Right ventricle myocardium superior (tissue), 1 donor: ENCODE data around the gene DELE1. TPM values are rescaled to one million over a fixed set of nuclear protein-coding genes. Genes with fewer than 3 reads are reported as not detected.

Experiments used
- ATAC-seq: fragments of 200-7000 bp; cut with Tn5 transposase; one replicate; pipeline ENCODE4 v1.9.1; 2020; ENCODE audit warnings: mild to moderate bottlenecking; ENCODE audit not compliant: poor library complexity
- DNase-seq: peaks from one replicate; pipeline ENCODE4 v3.0.0-alpha.2; 2020
- intact Hi-C: fragments of 100-400 bp; cut with DNase I; formaldehyde crosslinking; loops from one replicate; pipeline ENCODE4 v1.11.2; 2022
- total RNA-seq: library from RNA; stranded (reverse); fragmentation: NEBNext Ultra II Directional; extraction: Animal tissue kit (Norgen Biotek cat#: 25700); gene quantifications from one replicate; pipeline ENCODE4 v1.2.1, GENCODE V29; 2021
- donor health status: DM: no; HTN: yes; CAD: no; lungs with severe emphysema.

The DELE1 gene
- total RNA-seq, 1 donor from 2014 or later, result 99.4 TPM

DNA sequence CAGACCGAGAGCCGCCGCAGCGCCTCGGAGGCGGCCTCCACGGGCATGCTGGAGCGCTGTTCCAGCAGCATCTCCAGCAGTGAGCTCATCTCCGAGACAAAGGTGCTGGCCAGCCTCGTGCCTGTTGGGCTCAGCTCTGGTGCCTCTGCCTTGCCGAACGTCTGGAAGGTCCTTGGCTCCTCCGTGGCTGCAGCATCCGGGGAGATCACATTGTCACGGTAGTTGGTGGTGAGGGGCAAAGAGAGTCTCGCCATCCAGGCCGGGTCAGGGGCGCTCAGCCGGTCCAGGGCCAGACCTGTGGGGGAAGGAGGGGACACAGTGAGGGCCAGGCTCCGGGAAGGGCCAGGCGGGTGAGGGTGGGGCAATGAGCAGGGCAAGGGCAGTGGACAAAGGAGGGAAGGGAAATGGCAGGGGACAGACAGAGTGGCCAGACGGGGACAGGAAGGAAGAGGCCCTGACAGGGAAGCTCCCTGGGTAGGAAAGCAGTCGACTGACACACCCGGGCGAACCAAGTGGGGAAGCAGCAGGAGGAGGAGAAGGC, 21.9 kb downstream of the DELE1 start:
- DNase-seq (peak; percentile 63), ATAC-seq (peak; percentile 64)
- intact Hi-C loops, result no loop called here

DNA sequence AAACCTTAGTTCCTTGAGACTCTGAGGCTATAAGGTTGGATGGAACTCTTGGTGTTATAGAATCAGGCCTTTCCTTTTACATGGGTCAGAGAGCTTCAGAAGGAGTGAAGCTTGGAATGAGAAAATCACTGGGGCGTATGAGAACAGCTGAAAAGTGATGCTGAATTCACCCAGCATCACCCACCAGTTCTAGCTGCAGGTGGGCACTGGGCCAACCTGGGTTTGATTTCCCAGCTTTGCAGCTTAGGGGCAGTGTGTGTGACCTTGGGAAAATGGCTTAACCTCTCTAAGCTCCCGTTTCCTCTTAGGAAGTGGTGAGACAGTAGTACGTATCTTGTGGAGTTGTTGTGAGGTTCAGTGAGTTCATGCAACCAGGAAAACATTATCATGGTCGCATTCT, 23.6 kb downstream of the DELE1 start:
- intact Hi-C loops, result no loop called here
- ATAC-seq, result no peak
- no peak for DNase-seq

DNA sequence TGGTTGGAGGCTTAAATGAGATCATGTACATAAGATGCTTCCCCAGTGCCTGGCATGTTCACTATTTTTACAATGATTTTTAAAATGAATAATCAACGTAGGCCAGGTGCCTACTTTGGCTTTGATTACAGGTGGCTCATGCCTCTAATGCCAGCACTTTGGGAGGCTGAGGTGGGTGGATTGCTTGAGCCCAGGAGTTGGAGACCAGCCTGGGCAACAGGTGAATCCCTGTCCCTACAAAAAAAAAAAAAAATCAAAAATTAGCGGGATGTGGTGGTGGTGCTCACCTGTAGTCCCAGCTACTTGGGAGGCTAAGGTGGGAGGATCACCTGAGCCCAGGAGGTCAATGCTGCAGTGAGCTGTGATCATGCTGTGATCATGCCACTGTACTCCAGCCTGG, 25.1 kb downstream of the DELE1 start:
- intact Hi-C loops, result no loop called here
- DNase-seq (no peak), ATAC-seq (no peak)

DNA sequence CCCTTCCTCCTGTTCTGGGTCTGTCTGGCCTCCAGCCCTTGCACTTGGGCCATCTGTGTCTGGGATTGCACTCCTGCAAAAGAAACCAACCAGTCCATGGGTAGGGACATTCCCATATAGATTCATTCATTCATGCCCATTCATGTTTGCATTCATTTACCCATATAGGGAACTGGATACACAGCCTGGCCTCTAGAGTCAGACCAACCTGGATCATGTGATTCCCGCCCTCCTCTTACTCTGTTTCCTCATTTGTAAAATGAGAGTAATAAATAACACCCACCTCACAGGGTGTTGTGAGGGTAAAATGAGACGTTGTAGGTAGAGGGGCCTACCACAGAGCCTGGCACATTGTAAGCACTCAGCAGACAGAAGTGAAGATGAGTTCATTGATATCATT, 25.8 kb downstream of the DELE1 start:
- intact Hi-C loops, result no loop called here
- no peak for ATAC-seq
- DNase-seq, result no peak

DNA sequence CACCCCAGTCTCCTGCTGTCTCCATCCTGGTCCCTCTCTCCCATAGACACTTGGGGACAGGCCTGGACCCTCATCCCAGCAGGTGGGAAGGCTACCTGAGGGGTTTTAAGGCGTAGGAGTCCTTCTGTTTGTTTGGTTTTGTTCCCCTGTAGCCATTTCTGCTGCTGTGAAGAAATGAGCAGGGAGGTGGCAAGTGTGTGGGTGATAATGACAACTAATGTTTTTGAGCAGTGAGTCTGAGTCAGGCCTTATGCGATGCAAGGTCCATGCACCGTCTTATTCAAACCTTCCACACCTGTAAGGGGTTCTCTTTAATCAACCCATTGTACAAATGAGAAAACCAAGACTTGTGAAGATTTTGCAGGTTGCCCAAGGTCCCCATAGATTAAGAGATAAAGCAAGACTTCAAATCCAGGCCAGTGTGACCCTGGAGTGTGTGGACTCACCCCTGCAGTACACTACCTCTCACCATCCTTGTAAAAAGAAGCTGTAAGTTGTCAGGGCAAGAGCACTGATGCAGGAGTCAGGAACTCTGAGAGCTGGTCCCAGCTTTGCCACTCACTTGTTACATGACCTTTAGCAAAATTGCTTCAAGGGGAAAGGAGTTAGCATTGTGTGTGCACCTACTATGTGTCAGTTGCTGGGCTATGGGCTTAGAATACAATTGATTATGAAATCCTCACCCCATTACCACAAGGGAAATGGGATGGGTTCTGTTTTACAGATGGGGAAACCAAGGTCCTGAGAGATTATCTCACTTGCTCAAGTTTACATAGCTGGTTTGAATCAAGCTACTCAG, 26.7 kb downstream of the DELE1 start:
- ATAC-seq (no peak), DNase-seq (no peak)
- intact Hi-C loops, result no loop called here

DNA sequence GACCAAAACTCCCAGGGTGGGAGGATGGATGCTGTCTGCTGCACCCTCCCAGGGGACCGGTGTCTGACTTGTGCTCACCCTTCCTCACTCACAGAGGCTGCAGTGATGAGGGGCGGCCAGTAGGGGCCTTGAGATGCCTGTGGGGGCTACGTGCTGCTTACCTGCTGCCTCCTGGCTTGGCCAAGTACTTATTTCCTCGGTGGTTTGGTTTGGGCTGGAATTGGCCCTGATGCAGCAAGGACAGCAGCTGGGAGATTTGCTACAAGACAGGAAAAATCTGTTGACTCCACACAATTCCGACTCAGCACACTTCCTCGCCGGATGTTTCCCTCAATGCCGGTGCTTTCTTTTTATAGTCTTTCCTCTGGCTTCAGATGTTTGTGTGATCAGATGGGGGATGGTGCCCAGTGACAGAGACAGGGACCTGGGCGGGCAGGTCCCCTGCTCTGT, 27.7 kb downstream of the DELE1 start:
- intact Hi-C loops, result no loop called here
- peak; percentile 35 for ATAC-seq
- no peak for DNase-seq

DNA sequence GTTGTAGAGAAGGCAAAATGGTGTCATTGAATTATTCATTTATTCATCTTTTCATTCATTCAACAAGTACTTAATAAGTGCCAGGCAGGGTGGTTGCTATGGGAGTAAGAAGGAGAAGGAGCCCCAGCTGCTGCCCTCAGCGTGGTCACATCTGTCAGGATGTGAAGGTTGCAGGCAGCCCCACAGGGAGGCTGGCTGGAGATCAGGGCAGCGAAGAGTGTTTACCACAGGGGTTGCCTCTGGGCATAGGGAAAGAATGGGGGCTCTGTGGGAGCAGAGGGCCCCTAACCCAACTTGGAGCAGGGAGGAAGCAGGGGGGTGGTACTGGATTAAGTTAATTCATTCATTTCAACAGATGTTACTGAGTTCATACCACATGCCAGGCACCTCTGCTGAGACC, 28.3 kb downstream of the DELE1 start:
- DNase-seq (no peak), ATAC-seq (no peak)
- intact Hi-C loops, result no loop called here

DNA sequence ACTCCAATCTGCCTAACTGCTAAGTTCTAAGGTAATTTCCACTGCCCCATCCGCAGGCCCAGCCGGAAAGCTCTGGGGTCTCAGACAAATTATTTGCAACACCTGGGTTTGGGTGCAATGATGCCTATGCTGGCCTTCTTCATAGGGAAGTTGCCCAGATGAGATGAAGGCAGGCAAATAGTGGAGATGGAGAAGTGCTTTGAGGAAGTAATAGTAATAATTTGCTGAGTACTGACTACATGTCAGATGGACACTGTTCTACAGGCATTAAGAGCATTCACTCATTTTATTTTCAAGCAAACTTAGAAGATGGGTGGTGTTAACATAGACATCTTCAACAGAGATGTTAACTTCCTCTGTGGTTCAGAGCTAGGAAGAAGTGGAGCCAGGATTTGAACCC, 30.5 kb downstream of the DELE1 start:
- intact Hi-C loops, result no loop called here
- no peak for ATAC-seq
- no peak for DNase-seq

DNA sequence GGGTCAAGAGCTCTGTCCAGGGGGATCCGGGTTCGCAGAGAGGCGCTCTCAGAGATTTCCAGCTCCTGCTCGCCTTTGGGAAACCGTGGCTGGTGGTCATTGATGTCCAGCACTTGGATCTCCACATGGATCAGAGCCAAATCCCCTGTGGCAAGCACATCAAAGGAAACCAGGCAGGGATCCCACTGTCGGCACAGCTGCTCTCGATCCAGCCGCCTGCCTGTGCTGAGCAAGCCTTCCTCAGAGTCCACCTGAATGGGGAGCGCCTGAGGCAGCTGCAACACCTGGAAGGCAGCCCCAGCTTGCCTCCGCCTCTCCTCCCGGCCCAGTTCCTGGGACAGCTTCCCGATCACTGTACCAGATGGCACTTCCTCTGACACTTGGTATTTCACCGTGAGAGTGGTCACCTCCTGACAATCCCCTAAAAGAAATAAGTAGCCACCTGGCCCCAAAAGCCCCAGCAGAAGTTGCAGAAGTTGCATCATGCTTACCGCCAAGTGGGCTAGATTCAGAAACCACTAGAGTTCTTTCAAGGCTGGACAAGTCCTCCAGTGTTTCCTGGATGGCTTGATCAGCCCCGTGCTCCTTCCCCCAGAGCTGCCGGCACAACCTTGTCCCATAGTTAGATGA, 33.8 kb downstream of the DELE1 start:
- intact Hi-C loops, result loop anchor here (5.0 kb wide), 1 partner anchor 35 kb away; the partner anchor contains the start of gene DELE1
- ATAC-seq (no peak), DNase-seq (no peak)

DNA sequence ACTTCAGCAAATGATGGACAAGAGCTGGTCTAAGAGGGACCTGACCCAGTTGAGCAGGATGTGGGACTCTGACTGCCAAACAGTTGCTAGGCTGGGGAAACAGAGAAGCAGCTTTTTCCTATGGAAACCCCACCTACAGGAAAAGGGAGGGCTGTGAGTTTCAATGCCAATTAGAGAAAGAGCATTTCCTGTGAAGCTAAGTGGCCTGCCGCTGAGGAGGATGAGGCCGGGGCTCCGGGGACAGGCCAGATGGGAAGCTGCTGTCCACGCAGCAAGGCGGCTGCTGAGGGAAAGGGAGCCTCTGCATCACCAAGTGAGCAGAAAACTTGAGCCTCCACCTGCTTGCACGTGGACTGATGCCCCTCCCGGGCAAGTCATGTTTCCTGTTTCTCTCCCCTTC, 34.4 kb downstream of the DELE1 start, which contains the start of gene PCDH12:
PCDH12 (minus strand) TSS at position 90 of the 400 bp plus-strand sequence. CDS start 351 bp downstream, outside the sequence.
- peak; percentile 64 for ATAC-seq
- peak; percentile 69 for DNase-seq
- intact Hi-C loops, result loop anchor here (5.0 kb wide), 1 partner anchor 36 kb away; the partner anchor contains the start of gene DELE1

DNA sequence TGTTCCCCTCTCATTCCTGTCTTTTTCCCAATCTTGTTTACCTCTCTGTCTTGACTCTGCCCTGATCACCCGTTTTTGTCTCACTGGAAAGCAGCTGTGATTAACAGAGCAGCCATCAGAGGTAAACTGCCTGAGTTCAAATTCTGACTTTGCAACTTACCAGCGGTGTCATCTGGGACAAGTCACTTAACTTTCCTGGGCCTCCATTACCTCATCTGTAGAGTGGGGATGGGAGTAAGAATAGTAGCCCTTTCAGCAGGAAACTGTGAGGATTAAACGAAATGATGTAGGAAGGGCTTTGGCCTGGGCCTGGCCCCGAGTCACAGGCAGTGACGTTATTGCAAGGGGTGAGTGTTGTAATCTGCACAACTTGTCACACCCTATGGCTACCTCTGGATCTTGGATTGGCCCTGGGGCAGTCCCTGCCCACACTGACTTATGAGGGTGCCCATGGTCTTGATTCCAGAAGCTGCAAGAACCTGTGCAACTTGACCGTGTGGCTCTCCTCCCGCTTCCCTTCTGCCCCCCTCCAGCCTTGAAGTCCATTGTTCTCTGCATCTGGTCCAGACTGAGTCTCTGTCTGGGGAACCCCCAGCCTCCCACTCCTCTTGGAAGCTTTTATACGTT, 35.0 kb downstream of the DELE1 start:
- DNase-seq (no peak), ATAC-seq (peak; percentile 45)
- intact Hi-C loops, result loop anchor here (5.0 kb wide), 1 partner anchor 36 kb away; the partner anchor contains the start of gene DELE1

DNA sequence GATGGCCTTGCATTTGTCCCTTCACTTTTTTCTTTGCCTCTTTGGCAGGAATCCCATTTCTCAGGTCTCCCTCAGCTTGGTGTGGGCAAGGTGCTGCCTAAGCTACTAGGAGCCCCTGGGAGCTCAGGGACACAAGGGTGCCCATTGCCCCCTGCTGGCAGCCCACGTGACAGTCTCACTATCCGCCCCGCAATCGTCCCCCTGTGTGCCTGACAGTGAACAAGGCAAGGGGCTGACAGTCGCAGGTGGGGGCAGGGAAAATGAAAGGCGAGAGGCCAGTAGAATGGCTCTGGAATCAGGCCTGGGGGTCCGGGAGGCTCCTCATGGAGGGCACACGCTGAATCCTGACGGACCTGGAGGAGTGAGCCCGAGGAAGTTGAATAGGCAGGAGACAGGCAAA, 36.3 kb downstream of the DELE1 start:
- intact Hi-C loops, result loop anchor here (5.0 to 10.0 kb wide), 2 partner anchors 75 to 268 kb away; no protein-coding TSS in a partner anchor
- DNase-seq, result no peak
- ATAC-seq, result peak; percentile 29

DNA sequence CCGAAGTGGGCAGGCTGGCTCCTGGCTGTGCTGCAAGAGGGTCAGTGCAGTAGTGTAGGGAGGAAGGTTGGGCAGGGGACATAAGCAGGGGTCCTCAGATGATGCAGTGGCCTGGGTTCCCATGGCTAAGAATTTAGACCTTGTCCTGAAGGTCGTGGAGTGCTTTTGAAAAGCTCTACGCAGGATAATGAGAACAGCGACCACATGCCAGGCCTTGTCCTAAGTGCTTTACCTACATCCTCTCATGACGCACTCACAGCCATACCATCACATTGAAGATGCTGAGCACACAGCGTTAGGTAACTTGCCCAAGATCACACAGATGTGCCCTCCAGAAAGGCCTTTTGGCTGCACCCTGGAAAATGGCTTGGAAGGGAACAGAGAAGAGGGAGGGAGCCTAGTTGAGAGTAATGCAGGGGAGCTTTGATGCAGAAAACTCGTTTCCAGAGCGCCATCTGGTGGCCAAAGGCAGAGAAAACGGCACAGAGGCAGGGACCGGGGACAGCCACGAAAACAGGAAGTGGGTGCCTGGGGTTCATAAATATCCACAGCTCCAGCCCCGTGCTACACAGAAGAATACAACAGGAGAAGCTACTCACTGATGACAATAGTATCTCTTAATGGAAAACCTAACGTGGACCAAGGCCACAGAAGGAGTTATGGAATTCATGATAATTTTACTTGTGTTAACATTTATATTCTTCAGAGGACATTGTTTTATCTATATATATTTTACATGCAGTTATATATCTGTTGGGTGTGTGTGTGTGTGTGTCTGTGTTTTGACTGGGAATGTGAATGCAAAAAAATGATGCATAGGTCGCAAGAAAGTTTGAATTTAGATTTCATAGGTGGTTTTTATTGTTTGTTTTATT, 37.0 kb downstream of the DELE1 start:
- DNase-seq (peak; percentile 92), ATAC-seq (peak; percentile 89)
- intact Hi-C loops, result loop anchor here (5.0 to 10.0 kb wide), 2 partner anchors 76 to 268 kb away; no protein-coding TSS in a partner anchor

DNA sequence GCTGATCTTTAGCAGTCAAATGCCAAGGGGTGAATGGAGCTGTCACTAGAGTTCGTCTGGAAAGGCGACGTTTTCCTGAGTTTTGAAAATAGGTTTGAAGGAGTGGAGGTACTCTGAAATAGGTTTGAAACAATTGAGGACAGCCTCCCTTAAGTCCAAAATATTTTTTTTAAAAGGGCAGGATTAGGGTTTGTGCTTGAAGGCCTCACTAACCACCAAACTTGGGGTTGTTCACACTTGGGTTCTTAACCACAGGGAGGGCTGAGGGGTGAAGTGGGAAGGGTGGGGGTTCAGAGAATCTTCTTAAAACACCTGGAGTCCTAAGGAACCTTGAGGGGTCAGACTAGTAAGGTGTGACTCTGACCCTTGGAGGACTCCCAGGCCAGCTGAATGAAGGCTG, 37.8 kb downstream of the DELE1 start:
- intact Hi-C loops, result loop anchor here (5.0 to 10.0 kb wide), 2 partner anchors 77 to 269 kb away; no protein-coding TSS in a partner anchor
- no peak for DNase-seq
- no peak for ATAC-seq

DNA sequence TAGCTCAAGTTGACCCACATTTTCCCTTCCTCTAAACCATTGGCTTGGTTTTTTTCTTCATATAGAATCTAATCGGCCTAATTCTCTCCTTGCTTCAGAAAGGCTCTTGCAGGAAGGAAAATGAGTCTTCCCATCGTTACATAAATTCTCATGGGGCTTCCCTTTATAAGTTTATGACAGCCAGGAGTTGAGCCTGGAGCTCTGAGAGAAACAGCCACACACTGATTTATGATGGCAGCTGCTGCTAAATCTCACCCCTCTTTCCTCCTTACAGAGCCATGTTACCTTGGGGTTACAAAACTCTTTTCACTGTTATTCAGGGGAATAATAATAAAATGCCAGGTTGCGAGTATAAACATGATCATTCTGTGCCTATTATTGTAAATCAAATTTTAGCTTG, 40.0 kb downstream of the DELE1 start:
- no peak for ATAC-seq

DNA sequence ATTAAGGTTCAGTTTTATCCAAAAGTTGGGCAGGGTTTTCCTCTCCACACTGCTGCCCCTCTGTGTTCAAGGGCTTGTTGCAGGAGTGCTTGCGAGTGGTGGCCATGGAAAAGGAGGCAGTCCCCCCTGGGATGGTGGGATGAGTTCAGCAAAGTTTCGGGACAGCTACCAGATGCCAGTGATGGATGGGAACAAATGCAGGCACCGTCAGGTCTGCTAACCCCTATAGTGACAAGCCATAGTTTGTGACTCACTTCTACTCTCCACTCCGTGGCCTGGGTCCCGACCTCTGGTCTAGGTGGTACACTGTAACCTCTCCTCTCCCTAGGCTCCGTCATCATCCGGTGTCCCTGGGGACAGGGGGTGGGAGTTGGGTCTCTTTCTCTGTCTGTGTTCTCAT, 41.4 kb downstream of the DELE1 start:
- DNase-seq (no peak), ATAC-seq (no peak)
- intact Hi-C loops, result loop anchor here (10.0 kb wide), 1 partner anchor 80 kb away; no protein-coding TSS in a partner anchor

More for the DNA sequence above, 40.0 kb downstream of the DELE1 start:
- intact Hi-C loops, result loop anchor here (5.0 to 10.0 kb wide), 2 partner anchors 79 to 271 kb away; no protein-coding TSS in a partner anchor
- no peak for DNase-seq

DNA sequence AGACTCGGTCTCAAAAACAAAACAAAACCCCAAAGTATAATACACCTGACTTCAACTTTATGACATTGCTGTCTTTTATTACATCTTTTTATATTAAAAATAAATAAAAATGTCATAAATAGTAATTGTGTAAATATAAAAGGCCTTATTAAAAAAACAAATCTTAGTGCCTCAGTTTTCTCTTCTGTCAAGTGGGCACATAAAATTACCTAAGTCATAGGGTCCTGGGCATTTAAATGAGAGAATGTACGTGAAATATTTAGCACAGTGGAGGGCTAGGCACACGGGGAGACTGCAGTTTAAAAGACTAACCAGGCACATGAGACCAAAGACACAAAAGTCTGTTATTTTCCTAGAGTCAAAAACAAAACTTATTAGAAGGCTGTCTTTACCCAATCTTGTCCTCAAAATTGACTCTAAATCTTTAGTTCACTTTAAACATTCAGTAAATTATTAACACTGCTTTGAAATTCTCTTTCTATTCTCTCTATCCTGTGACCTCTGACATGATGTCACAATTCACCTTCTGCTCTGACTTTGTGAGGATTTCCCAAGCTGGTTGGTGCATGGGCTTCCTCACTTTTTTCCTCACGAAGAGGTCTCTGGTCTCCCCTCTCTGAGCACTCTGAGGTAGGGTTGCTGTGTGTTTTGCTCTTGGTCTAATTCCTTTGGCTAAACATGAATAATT, 42.7 kb downstream of the DELE1 start:
- ATAC-seq (no peak), DNase-seq (no peak)
- intact Hi-C loops, result loop anchor here (10.0 kb wide), 1 partner anchor 82 kb away; no protein-coding TSS in a partner anchor
